IPS-18a (cell line): ENCODE results near the gene LSM14B.

Source experiments
- H3K27ac ChIP-seq: one replicate; pipeline ENCODE4 v1.5.1; 2013; ENCODE audit warnings: low read length
- H3K27me3 ChIP-seq: one replicate; pipeline ENCODE4 v1.6.1; 2013; ENCODE audit warnings: mild to moderate bottlenecking, low read length; ENCODE audit not compliant: control insufficient read depth, insufficient read depth
- H3K36me3 ChIP-seq: one replicate; pipeline ENCODE4 v1.6.1; 2013; ENCODE audit warnings: low read depth, low read length; ENCODE audit not compliant: control insufficient read depth
- H3K4me1 ChIP-seq: one replicate; pipeline ENCODE4 v1.6.1; 2013; ENCODE audit warnings: low read depth, low read length; ENCODE audit not compliant: control insufficient read depth
- H3K4me3 ChIP-seq: one replicate; pipeline ENCODE4 v1.5.1; 2013; ENCODE audit warnings: low read length
- H3K9ac ChIP-seq: one replicate; pipeline ENCODE4 v1.6.1; 2013; ENCODE audit warnings: mild to moderate bottlenecking, low read length, moderate library complexity
- H3K9me3 ChIP-seq: one replicate; pipeline ENCODE4 v1.6.1; 2013; ENCODE audit warnings: low read depth, low read length; ENCODE audit not compliant: control insufficient read depth

Gene LSM14B

DNA sequence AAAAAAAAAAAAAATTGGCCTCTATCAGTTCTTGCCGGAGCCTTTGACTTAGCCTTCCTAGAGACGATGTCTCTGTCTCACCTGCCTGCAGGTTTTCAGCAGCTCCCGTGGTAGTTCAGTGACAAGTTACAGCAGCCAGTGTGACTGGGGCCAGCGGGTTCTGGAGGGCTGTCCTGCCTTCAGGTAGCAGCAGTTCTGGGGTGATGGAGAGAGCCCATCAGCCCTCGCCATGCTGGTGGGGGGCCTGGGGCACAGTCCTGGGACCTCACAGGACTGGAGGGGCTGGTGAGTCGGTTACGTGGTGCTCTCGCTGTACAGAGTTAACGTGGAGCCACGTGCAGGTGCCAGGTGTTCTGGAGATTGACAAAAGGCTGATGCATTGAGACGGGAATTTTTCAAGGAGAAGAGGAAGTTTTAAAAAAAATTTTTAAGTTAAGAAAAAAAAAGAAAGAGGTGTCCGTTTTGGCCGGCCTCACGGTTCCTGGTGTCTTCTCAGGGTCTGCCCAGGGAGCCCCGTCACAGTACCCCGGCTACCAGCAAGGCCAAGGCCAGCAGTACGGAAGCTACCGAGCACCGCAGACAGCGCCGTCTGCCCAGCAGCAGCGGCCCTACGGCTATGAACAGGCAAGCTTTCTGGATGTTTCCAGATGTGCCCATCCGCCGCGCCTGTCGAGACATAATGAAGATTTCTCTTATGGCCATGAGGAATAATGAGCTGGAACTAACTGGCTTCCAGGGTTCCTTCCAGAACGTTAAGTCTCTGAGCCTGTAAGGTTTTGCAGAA lies 51.9 kb downstream of the LSM14B start:
- Histone ChIP-seq H3K9me3 (no peaks in the 10 kb centered on the region), H3K27me3 (no peaks in the 10 kb centered on the region), H3K36me3 (peaks cover 19% of the 10 kb centered on the region), H3K4me1 (no peaks in the 10 kb centered on the region), H3K4me3 (no peak overlapping the region), H3K9ac (no peak overlapping the region), H3K27ac (no peak overlapping the region)

DNA sequence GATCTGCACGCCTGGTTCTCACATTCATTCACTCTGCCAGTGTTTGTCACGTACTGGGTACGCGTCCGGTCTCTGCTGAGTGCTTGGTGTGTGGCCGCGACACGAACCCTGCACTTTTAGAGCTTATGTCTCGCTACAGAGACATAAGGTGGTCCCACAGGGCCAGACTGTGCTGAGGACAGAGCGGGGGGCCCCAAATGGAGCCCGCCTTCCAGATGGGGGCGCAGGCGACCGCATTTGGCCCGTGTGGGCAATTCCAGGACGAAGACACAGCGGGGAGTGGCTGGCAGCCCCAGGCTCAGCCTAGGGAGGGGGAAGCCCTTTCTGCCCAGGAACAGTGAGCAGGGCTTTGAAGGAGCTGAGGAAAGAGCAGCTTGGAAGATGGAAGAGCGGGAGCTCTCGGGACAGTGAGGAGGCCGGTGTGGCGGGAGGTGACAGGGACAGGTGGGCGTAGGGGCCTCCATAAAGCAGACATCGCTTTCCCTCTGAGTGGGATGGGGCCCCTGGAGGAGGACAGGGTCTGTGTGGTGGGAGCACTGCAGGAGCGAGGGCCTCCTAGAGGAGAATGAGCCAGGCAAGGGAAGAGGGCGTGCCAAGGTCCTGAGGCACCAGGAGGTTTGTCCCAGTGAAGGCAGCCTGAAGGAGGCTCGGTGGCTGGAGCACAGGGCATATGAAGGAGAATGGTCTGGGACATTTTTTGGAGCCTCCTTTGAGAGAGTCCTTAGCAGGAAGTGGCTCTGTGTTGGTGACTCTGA lies 52.8 kb downstream of the LSM14B start:
- no peak overlapping the region for H3K27ac ChIP-seq
- no peaks in the 10 kb centered on the region for H3K27me3 ChIP-seq
- H3K36me3 ChIP-seq, result peaks cover 24% of the 10 kb centered on the region
- no peaks in the 10 kb centered on the region for H3K4me1 ChIP-seq
- no peak overlapping the region for H3K4me3 ChIP-seq
- no peaks in the 10 kb centered on the region for H3K9me3 ChIP-seq
- H3K9ac ChIP-seq, result no peak overlapping the region

DNA sequence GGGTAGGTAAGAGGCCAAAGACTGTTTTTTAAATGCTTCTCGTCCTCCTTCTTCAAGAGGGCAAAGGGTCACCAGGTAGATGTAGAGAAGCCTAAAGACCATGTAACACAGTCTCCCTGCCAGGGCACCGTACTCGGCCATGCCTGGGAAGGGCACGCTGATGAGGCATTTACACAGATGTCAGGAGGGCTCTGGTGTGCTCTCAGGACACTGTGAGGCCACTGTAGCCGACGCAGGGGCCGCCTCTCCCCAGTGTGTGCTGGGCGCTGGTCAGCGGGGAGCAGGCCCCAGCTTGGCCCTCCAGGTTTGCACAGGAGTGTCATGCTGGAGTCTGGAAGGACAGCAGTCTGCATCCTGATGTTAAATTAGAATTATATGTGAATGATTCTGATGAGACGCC lies 53.4 kb downstream of the LSM14B start:
- H3K36me3 ChIP-seq, result peaks cover 24% of the 10 kb centered on the region
- no peaks in the 10 kb centered on the region for H3K9me3 ChIP-seq

DNA sequence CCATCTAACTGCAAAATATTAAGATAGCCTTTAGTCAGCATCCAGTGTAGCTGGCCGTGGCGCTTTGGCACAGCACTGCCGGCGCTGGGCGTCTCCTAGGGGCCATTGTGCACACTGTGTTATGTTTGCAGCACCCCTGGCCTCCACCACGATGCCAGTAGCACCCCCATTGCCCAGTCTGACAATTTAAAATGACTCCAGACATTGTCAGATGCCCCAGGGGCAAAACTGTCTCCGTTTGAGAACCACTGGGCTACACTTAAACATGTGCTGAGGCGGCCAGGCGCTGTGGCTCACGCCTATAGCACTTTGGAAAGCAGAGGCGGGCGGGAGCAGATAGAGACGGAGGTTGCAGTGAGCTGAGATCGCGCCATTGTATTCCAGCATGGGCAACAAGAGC lies 54.6 kb downstream of the LSM14B start:
- Histone ChIP-seq H3K4me3 (no peak overlapping the region), H3K36me3 (peaks cover 27% of the 10 kb centered on the region), H3K4me1 (peaks cover 3% of the 10 kb centered on the region), H3K9ac (no peak overlapping the region), H3K27me3 (no peaks in the 10 kb centered on the region), H3K9me3 (no peaks in the 10 kb centered on the region), H3K27ac (no peak overlapping the region)

More for the DNA sequence above, 53.4 kb downstream of the LSM14B start:
- Histone ChIP-seq H3K4me1 (no peaks in the 10 kb centered on the region), H3K9ac (no peak overlapping the region), H3K4me3 (no peak overlapping the region), H3K27ac (no peak overlapping the region), H3K27me3 (no peaks in the 10 kb centered on the region)

DNA sequence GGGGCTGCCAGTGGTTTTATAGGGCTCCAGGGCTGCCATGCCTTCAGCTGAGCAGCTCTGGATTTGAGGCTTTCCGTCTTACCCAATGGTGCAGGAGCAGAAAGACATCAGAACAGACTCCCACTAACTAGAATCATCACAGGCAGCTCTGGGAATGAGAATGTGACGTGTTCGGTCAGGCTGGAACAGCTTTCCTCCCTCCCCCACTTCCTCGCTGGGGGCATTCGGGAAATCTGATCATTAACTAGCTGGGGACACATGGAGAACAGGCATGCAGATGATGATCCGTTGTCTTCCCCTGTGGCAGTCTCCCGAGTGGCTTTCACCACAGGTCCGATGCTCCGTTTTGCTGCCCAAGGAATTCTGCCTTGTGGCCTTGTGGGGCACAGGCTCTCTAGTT lies 55.0 kb downstream of the LSM14B start:
- H3K4me1 ChIP-seq, result peaks cover 7% of the 10 kb centered on the region
- H3K27me3 ChIP-seq, result no peaks in the 10 kb centered on the region
- H3K4me3 ChIP-seq, result no peak overlapping the region
- H3K9ac ChIP-seq, result no peak overlapping the region
- H3K9me3 ChIP-seq, result no peaks in the 10 kb centered on the region
- no peak overlapping the region for H3K27ac ChIP-seq
- H3K36me3 ChIP-seq, result peaks cover 27% of the 10 kb centered on the region

DNA sequence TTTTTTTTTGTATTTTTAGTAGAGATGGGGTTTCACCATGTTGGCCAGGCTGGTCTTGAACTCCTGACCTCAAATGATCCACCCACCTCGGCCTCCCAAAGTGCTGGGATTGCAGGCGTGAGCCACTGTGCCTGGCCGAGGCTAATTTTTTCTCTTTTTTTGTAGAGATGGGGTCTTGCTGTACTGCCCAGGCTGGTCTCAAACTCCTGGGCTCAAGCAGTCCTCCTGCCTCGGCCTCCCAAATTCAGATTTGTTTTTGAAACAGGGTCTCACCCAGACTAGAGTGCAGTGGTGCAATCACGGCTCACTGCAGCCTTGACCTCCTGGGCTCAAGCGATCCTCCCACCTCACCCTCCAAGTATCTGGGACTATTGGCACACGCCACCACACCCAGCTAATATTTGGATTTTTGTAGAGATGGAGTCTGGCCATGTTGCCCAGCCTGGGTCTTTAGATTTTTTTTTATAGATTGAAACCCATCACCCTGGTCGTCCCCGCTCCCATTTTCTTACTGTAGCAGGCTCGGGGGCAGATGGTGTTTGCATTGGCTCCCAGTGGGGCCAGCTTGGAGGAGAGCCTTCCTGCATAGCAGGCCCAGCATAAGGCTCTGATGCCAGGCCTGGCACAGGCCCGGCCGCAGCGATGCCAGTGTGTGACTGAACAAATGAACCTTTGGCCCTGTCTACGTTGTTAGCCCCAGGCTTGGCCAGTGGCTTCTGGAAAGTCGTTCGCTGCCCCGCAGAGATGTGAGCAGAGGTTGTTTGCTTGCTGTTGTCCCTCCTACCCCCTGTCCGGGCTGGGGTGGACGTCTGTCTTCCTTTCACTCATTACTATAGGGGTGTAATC lies 56.3 kb downstream of the LSM14B start:
- H3K4me1 ChIP-seq, result peaks cover 7% of the 10 kb centered on the region
- H3K27me3 ChIP-seq, result no peaks in the 10 kb centered on the region
- no peak overlapping the region for H3K9ac ChIP-seq
- H3K27ac ChIP-seq, result no peak overlapping the region
- no peaks in the 10 kb centered on the region for H3K9me3 ChIP-seq
- H3K36me3 ChIP-seq, result peaks cover 23% of the 10 kb centered on the region
- no peak overlapping the region for H3K4me3 ChIP-seq

DNA sequence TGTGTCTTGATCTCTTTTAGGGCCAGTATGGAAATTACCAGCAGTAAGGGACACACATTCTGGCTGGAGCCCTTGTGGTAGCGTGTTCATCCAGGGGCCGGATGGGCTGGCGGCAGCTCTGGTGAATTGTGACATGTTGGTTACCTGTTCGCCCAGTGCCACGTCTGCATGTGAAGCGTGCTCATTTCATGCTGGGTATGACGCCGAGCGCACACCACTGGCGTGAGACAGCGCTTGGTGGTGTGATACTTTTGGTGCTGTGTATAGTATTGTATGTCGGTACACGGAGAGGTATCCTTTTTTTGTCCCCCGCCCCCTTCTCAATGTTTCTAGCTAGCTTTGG lies 56.9 kb downstream of the LSM14B start:
- Histone ChIP-seq H3K36me3 (peaks cover 23% of the 10 kb centered on the region), H3K9ac (no peak overlapping the region), H3K27me3 (no peaks in the 10 kb centered on the region), H3K9me3 (no peaks in the 10 kb centered on the region), H3K4me1 (peaks cover 7% of the 10 kb centered on the region), H3K4me3 (no peak overlapping the region), H3K27ac (no peak overlapping the region)

DNA sequence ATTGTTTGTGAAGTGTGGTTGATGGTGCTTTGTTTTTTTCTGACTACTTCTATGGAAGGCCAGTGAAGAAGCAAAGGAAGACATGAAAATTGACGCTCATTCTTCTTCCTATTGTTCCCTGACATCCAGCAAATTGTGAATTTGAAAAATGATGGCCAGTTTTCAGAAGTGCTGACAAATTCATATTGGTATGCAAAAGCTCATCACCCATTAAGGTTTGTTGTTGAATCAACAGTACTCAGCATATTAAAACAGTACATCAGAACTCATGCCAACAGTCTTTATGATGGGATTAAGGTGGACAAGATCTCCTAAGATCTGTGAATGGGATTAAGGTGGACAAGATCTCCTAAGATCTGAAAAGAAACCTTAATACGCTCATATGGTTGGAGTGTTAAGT lies 59.5 kb downstream of the LSM14B start:
- no peaks in the 10 kb centered on the region for H3K27me3 ChIP-seq
- H3K9me3 ChIP-seq, result no peaks in the 10 kb centered on the region
- H3K4me3 ChIP-seq, result peak overlapping the region; percentile 91
- H3K36me3 ChIP-seq, result peaks cover 11% of the 10 kb centered on the region
- peak overlapping the region; percentile 90 for H3K9ac ChIP-seq
- peak overlapping the region; percentile 76 for H3K27ac ChIP-seq
- H3K4me1 ChIP-seq, result peaks cover 7% of the 10 kb centered on the region

DNA sequence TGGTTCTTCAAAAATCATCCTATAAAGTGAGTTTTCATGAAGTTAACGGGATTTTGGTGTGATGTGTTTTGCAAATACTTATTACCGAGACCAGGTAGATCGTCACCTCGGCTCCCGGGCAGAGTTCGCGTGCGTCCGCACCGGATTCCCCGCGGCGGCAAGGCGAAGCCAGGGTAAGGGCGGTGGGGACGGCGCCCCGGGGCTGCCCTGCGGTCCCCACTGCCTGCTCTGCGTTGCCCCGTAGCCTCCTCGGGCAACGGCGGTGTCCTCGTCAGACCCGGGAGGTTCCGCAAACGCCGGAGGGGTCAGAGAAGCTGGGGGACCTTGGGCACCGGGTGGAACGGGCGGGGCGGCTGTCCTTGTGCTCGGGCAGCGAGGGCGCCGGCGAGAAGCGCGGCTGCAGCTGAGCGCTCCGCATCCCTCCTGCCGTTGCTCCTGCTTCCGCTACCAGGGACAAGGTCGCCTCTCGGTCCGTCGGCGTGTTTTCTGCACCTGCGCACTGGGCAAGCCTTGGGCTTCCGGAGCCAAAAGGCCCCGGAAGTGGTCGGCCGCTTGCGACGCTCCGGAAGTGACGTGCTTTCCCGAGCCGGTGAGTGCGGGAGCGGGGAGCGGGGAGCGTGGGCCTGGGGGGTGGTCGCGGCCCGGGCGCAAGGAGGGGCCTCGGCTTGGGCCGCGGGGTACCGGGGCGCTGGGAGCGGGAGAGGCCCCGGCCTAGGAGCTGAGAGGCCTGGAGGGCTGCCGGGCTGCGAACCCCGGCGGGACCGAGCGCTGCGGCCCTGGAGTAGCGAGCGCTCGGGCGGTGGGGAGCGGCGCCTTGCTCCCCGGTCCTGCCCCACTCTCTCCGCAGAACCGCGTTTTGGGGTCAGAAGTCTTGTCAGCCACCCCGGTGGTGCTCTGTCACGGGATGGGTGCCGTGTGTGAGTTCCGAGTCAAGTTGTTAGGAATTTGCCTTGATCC lies 60.5 kb downstream of the LSM14B start, which contains the start of gene MTG2:
Gene MTG2, plus strand, starts transcription at position 560 of the 957 bp plus-strand sequence. CDS start 10,393 bp downstream, outside the sequence.
- H3K9me3 ChIP-seq, result no peaks in the 10 kb centered on the region
- peaks cover 7% of the 10 kb centered on the region for H3K4me1 ChIP-seq
- peaks cover 11% of the 10 kb centered on the region for H3K36me3 ChIP-seq
- H3K9ac ChIP-seq, result peak within 1 kb of the TSS; percentile 90
- H3K27ac ChIP-seq, result peak within 1 kb of the TSS; percentile 77
- H3K4me3 ChIP-seq, result peak within 1 kb of the TSS; percentile 91
- no peaks in the 10 kb centered on the region for H3K27me3 ChIP-seq

DNA sequence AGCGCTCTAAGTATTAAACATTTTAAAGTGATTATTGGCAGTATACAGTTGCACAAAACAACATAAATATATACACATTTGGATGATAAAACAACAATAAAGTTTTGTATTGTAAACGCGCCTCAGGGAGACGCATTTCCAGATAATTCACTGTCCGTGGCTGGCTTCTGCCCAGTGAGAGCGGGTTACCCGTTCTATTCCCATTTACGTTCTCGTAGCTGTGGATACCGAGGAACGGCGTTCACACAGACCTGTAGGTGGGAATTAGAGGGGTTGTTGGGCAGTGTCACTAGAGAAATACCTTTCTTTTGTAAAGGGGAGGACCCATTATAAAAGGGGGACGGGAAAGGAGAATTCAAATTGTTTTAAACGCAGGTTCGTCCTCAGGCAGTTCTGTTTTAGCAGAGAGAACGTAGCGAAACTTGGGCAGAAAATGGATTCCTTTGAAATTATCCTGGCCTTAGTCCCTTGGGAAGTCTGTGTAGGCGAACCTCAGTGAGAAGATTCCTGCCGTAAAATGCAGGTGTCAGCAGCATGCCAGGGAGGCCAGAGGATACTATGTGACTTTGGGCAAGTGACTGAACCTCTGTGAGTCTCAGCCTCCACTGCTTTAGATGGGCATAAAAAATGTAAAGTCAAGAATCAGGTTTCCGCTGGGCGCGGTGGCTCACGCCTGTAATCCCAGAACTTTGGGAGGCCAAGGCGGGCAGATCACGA lies 61.3 kb downstream of the LSM14B start:
- peaks cover 7% of the 10 kb centered on the region for H3K4me1 ChIP-seq
- H3K36me3 ChIP-seq, result peaks cover 11% of the 10 kb centered on the region
- peak overlapping the region; percentile 91 for H3K4me3 ChIP-seq
- H3K9me3 ChIP-seq, result no peaks in the 10 kb centered on the region
- peak overlapping the region; percentile 77 for H3K27ac ChIP-seq
- no peaks in the 10 kb centered on the region for H3K27me3 ChIP-seq
- peak overlapping the region; percentile 90 for H3K9ac ChIP-seq
